Activated CD8-positive, alpha-beta T cell treated with anti-CD3 and anti-CD28 coated beads for 36 hours (primary cell): ENCODE measurements around the gene ERC2. TPM values are rescaled to one million over a fixed set of nuclear protein-coding genes. Genes with fewer than 3 reads are reported as not detected.

Source experiments
- ATAC-seq: fragments of 200-7000 bp; cut with Tn5 transposase; one replicate; pipeline ENCODE4 v1.10.0; 2021; ENCODE audit warnings: mild to moderate bottlenecking, moderate library complexity
- CTCF ChIA-PET: fragments of 350-600 bp; sonication (Branson Sonifier 250); formaldehyde crosslinking; loops from one replicate; lab custom pipeline; 2021; ENCODE audit warnings: antibody characterized with exemption; lab: Charles Lee
- POLR2A ChIA-PET: fragments of 350-600 bp; sonication (Branson Sonifier 250); formaldehyde crosslinking; loops from one replicate; lab custom pipeline; 2021; ENCODE audit warnings: antibody characterized with exemption; lab: Charles Lee
- DNase-seq: peaks from one replicate; pipeline ENCODE4 v3.0.0-alpha.2; 2020
- H3K27ac Mint-ChIP-seq: one replicate; pipeline ENCODE4 v1.8.0; 2021; ENCODE audit warnings: mild to moderate bottlenecking, mixed read lengths
- H3K27me3 Mint-ChIP-seq: one replicate; pipeline ENCODE4 v1.8.0; 2021; ENCODE audit warnings: mixed read lengths
- H3K36me3 Mint-ChIP-seq: one replicate; pipeline ENCODE4 v1.8.0; 2021; ENCODE audit warnings: low read depth, mixed read lengths
- H3K4me1 Mint-ChIP-seq: one replicate; pipeline ENCODE4 v1.8.0; 2021; ENCODE audit warnings: low read depth, mixed read lengths
- H3K4me3 Mint-ChIP-seq: one replicate; pipeline ENCODE4 v1.8.0; 2021; ENCODE audit warnings: mild to moderate bottlenecking, moderate library complexity, mixed read lengths
- H3K9me3 Mint-ChIP-seq: one replicate; pipeline ENCODE4 v1.8.0; 2021; ENCODE audit warnings: mixed read lengths
- intact Hi-C: fragments of 100-400 bp; cut with micrococcal nuclease; formaldehyde crosslinking; loops from one replicate; pipeline ENCODE4 v1.10.0; 2022
- total RNA-seq, 2 experiments: library from RNA; stranded (reverse); gene quantifications; one replicate each; pipeline ENCODE4 v1.2.3, GENCODE V29; 2021
- TF ChIP-seq, protein P1 (sequence below): fragments of 200-600 bp; IDR thresholded peaks from one replicate; pipeline ENCODE4 v1.8.0; 2022; ENCODE audit warnings: antibody characterized with exemption, mild to moderate bottlenecking

The ERC2 gene
- total RNA-seq, 2 experiments from 2014 or later = 0.18 to 0.52 TPM

DNA sequence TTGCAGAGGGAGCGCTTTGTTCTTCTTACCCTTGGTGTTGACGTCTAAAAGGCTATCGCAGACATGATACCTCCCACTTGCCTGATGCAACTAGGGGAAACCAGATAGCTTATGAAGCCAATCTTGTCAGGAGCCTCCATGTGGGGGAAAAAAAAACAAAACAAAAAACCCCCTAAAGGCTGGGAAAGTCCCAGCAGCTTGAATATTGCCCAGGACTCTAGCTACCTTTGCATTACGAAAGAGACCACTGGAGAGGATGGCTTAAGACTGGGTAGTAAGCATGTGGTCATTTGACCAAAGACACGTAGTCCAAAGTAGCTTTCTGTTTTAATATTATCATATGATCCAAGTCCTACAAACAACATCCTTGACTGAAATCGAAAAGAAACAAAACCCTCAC is 860.4 kb downstream of the ERC2 start:
- Mint-ChIP-seq H3K27ac (peak overlapping the region; percentile 18), H3K4me3 (no peak overlapping the region), H3K36me3 (no peaks in the 10 kb centered on the region), H3K9me3 (no peaks in the 10 kb centered on the region), H3K4me1 (peaks cover 4% of the 10 kb centered on the region), H3K27me3 (no peaks in the 10 kb centered on the region)
- intact Hi-C loops = no loop called here
- CTCF ChIA-PET = no interaction called here
- ATAC-seq (peak; percentile 55), DNase-seq (peak; percentile 11)
- TF ChIP-seq, protein P1, sequence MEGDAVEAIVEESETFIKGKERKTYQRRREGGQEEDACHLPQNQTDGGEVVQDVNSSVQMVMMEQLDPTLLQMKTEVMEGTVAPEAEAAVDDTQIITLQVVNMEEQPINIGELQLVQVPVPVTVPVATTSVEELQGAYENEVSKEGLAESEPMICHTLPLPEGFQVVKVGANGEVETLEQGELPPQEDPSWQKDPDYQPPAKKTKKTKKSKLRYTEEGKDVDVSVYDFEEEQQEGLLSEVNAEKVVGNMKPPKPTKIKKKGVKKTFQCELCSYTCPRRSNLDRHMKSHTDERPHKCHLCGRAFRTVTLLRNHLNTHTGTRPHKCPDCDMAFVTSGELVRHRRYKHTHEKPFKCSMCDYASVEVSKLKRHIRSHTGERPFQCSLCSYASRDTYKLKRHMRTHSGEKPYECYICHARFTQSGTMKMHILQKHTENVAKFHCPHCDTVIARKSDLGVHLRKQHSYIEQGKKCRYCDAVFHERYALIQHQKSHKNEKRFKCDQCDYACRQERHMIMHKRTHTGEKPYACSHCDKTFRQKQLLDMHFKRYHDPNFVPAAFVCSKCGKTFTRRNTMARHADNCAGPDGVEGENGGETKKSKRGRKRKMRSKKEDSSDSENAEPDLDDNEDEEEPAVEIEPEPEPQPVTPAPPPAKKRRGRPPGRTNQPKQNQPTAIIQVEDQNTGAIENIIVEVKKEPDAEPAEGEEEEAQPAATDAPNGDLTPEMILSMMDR = no peak
- POLR2A ChIA-PET = interaction anchor here (0.5 kb wide), 1 partner anchor 589 kb away, joined by 3 read pairs; no protein-coding TSS in a partner anchor

GRCh38 chr3:55607175-55607574 is 861.1 kb downstream of the ERC2 start:
- no peak for ATAC-seq

DNA sequence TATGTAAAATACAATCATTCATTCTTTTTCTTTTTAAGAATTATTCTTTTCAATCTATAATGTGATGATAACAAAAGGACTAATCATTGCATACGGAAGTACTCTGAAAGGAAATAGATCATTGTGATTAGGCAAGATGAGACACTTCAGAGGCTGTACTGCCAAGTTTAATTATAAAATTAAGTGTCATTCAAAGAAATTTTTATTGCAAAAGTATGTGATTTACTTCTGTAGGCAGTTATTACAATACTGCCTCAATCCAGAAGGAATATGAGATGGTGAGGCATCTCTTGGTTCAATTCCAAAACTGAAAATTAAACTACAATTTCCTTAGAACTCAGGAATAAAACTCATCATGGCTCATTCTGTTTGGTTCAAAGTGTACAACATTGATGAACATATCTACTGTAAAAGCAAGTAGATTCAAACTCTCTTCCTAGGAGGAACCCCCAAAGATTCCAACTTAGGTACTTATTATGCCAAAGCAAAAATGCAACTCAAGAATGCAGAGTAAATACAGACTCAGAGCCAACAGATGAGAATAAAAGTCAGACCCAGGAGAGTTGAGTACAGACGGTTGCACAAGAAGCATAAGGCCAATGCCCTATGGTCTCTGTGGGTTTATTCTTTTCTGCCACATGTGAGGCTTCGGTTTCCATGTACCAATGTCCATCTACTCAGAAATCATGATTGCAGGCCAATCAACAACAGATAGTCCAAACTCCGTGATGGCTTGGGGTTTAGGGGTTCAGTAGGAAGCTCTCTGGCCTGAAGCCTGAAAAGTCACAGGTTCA is 862.6 kb downstream of the ERC2 start:
- no peaks in the 10 kb centered on the region for H3K27me3 Mint-ChIP-seq
- ChIA-PET CTCF (no interaction called here), POLR2A (interaction anchor here (0.6 kb wide), 1 partner anchor 662 kb away, joined by 3 read pairs; no protein-coding TSS in a partner anchor)
- ATAC-seq (no peak), DNase-seq (no peak)
- H3K36me3 Mint-ChIP-seq = no peaks in the 10 kb centered on the region
- intact Hi-C loops = no loop called here
- no peaks in the 10 kb centered on the region for H3K9me3 Mint-ChIP-seq
- H3K4me1 Mint-ChIP-seq = peaks cover 4% of the 10 kb centered on the region
- no peak overlapping the region for H3K4me3 Mint-ChIP-seq
- TF ChIP-seq, protein P1 = no peak
- H3K27ac Mint-ChIP-seq = no peak overlapping the region

More at GRCh38 chr3:55607175-55607574, 861.1 kb downstream of the ERC2 start:
- Mint-ChIP-seq H3K4me1 (peaks cover 4% of the 10 kb centered on the region), H3K27me3 (no peaks in the 10 kb centered on the region), H3K4me3 (no peak overlapping the region), H3K9me3 (no peaks in the 10 kb centered on the region), H3K27ac (peak overlapping the region; percentile 20), H3K36me3 (no peaks in the 10 kb centered on the region)
- no peak for DNase-seq
- intact Hi-C loops = no loop called here
- CTCF ChIA-PET = no interaction called here
- TF ChIP-seq, protein P1 = no peak
- POLR2A ChIA-PET = interaction anchor here (0.5 kb wide), 1 partner anchor 589 kb away, joined by 3 read pairs; no protein-coding TSS in a partner anchor

GRCh38 chr3:55604846-55605245 is 863.4 kb downstream of the ERC2 start:
- no peak overlapping the region for H3K4me3 Mint-ChIP-seq
- H3K4me1 Mint-ChIP-seq = peaks cover 4% of the 10 kb centered on the region
- H3K9me3 Mint-ChIP-seq = no peaks in the 10 kb centered on the region
- intact Hi-C loops = no loop called here
- ChIA-PET POLR2A (no interaction called here), CTCF (no interaction called here)
- H3K27ac Mint-ChIP-seq = no peak overlapping the region
- ATAC-seq (no peak), DNase-seq (no peak)
- TF ChIP-seq, protein P1 = no peak
- no peaks in the 10 kb centered on the region for H3K27me3 Mint-ChIP-seq
- H3K36me3 Mint-ChIP-seq = no peaks in the 10 kb centered on the region

GRCh38 chr3:55604402-55604801 is 863.9 kb downstream of the ERC2 start:
- Mint-ChIP-seq H3K36me3 (no peaks in the 10 kb centered on the region), H3K27me3 (no peaks in the 10 kb centered on the region), H3K4me1 (peaks cover 4% of the 10 kb centered on the region), H3K9me3 (no peaks in the 10 kb centered on the region), H3K4me3 (no peak overlapping the region), H3K27ac (no peak overlapping the region)
- POLR2A ChIA-PET = no interaction called here
- DNase-seq (no peak), ATAC-seq (no peak)
- TF ChIP-seq, protein P1 = no peak
- CTCF ChIA-PET = no interaction called here
- intact Hi-C loops = no loop called here
